Heart right ventricle (tissue), 16 donors: Measurements from ENCODE around the gene MRAS. TPM values are rescaled to one million over a fixed set of nuclear protein-coding genes. Genes with fewer than 3 reads are reported as not detected.

Experiments used
- ATAC-seq, 8 donors: fragments of 200-7000 bp; cut with Tn5 transposase; one replicate each; pipeline ENCODE4 v1.9.1; 2020; ENCODE audit warnings: mild to moderate bottlenecking in 8 of 8, moderate library complexity in 8 of 8, moderate number of reproducible peaks in 1 of 8
- DNase-seq, 2 donors: peaks; one replicate each; pipeline ENCODE4 v3.0.0-alpha.2; 2020
- H3K27ac ChIP-seq, 10 donors: fragments of 200-600 bp; sonication (generic) in 2 of 10; one replicate each; pipeline versions ENCODE4 v1.5.0 to v1.8.0; 2020 to 2022; ENCODE audit warnings: mild to moderate bottlenecking in 3 of 10
- H3K27me3 ChIP-seq, 7 donors: fragments of 200-600 bp; one replicate each; pipeline ENCODE4 v1.8.0; 2021 to 2022; ENCODE audit warnings: mild to moderate bottlenecking in 2 of 7
- H3K36me3 ChIP-seq, 9 donors: fragments of 200-600 bp; sonication (generic) in 1 of 9; one replicate each; pipeline versions ENCODE4 v1.5.0 to v1.8.0; 2020 to 2022; ENCODE audit warnings: mild to moderate bottlenecking in 2 of 9
- H3K4me1 ChIP-seq, 9 donors: fragments of 200-600 bp; sonication (generic) in 1 of 9; one replicate each; pipeline versions ENCODE4 v1.5.0 to v1.8.0; 2020 to 2022; ENCODE audit warnings: mild to moderate bottlenecking in 4 of 9
- H3K4me3 ChIP-seq, 10 donors: fragments of 200-600 bp; sonication (generic) in 2 of 10; one replicate each; pipeline versions ENCODE4 v1.5.0 to v1.8.0; 2020 to 2022; ENCODE audit warnings: mild to moderate bottlenecking in 7 of 10, moderate library complexity in 2 of 10
- H3K9me3 ChIP-seq, 11 donors: fragments of 200-600 bp in 10 of 11; sonication (generic) in 2 of 11; one replicate each; pipeline versions ENCODE4 v1.5.0 to v1.8.0; 2013 to 2022; ENCODE audit warnings: mild to moderate bottlenecking in 2 of 11, control low read depth in 1 of 11, moderate library complexity in 1 of 11
- CTCF ChIP-seq, 9 donors: fragments of 200-600 bp; sonication (generic) in 2 of 9; IDR thresholded peaks; one replicate each; pipeline versions ENCODE4 v1.5.0 to v1.8.0; 2021 to 2022; ENCODE audit warnings: antibody characterized with exemption in 9 of 9, mild to moderate bottlenecking in 5 of 9, moderate library complexity in 1 of 9
- WGBS, 2 donors: extraction: QIAGEN DNeasy Blood & Tissue Kit; methylation state at CpG; one replicate each; pipeline ENCODE4 v1.1.7; 2013; ENCODE audit warnings: inconsistent platforms in 1 of 2; 5-methylcytosine and 5-hydroxymethylcytosine counted together
- intact Hi-C, 10 donors: fragments of 100-400 bp; cut with DNase I; formaldehyde crosslinking; loops; one replicate each; pipeline versions ENCODE4 v1.11.1 to v1.14.2; 2022
- polyA plus RNA-seq, 2 donors: library from polyadenylated mRNA; stranded (reverse); fragments of 200-250 nt; gene quantifications; one replicate each; pipeline ENCODE4 v1.2.3, GENCODE V29; 2013
- total RNA-seq, 10 donors: library from RNA; stranded (reverse); fragmentation: NEBNext Ultra II Directional in 3 of 10; extraction: Animal tissue kit (Norgen Biotek cat#: 25700) in 3 of 10; gene quantifications; one replicate each; pipeline versions ENCODE4 v1.2.1 to v1.2.4, GENCODE V29; 2021 to 2023
- donor health status: Arrhythmogenic right ventricular cardiomyopathy.
- donor health status: ischemic (EF 13 %, LVEDD 7.1; RV severe dilation, severe dysfunction).
- donor health status: healthy with polysubstance abuse.
- donor health status: DM: no; HTN: yes; CAD: no.
- donor health status: DM: no; HTN: no; CAD: no.
- donor health status: ischemic (EF 25% LVEDD 6.9; RV normal size, moderate dysfunction).
- donor health status: ischemic (EF 25% LVEDD 5.7; RV mildly dilated, moderate dysfunction).
- donor health status: healthy.
- donor health status: DM: yes; HTN: yes; CAD: no.
- donor health status: Ischemic cardiomyopathy.
- donor health status: ischemic (EF 35%, LVEDD 5.7; RV mildly dilated, moderate dysfunction).
- donor health status: nonischemic (EF 11% LVEDD 7.7; RV severe dilation, severe dysfunction).
- donor health status: DM: yes; HTN: yes; CAD: no.
- donor health status: PGD.
- donor health status: ischemic (EF 29% LVEDD 5.4; RV normal size, mild dysfunction).
- donor health status: nonischemic (EF 23%, LVEDD 6.1; RV moderate dilation, normal function).

The MRAS gene
- total and polyA plus RNA-seq, 12 donors, result 78.6 to 381 (median 256) TPM

DNA sequence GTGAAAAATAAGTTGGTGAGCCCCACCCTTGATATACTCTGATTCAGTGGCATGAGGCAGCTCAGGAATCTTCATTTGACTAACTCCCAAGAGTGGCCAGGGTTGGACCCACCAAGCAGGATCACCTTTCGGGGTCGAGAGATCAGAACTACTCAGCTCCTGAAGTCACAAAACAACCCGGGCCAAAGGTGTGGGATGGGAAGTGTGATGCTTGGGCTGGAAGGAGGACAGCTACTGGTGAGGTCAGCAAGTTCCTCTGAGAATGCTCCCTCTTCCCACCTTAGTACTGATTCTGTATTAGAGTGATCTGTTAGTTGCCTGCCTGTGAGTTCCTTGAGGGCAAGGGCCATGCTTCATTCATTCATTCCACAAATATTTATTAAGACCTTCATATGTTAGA is 101.1 kb downstream of the MRAS start:
- TF ChIP-seq CTCF (IDR thresholded peaks at IDR 0.05), result no peak
- ATAC-seq (no peak), DNase-seq (no peak)
- no peaks in the 10 kb centered on the region for H3K27me3 ChIP-seq
- no peak overlapping the region for H3K4me3 ChIP-seq
- no peaks in the 10 kb centered on the region for H3K9me3 ChIP-seq
- intact Hi-C loops, result no loop called here
- 91 to 92% methylated on average over 3 of the region's 3 CpGs for WGBS, 2 donors
- no peak overlapping the region for H3K27ac ChIP-seq
- H3K36me3 ChIP-seq, result no peaks in the 10 kb centered on the region
- H3K4me1 ChIP-seq, result no peaks in the 10 kb centered on the region

GRCh38 chr3:138450181-138450580 is 101.8 kb downstream of the MRAS start:
- Histone ChIP-seq H3K36me3 (no peaks in the 10 kb centered on the region), H3K9me3 (no peaks in the 10 kb centered on the region), H3K4me1 (no peaks in the 10 kb centered on the region), H3K27ac (no peak overlapping the region), H3K27me3 (no peaks in the 10 kb centered on the region), H3K4me3 (no peak overlapping the region)
- 93 to 96% methylated on average over 7 of the region's 7 CpGs for WGBS, 2 donors
- DNase-seq (no peak), ATAC-seq (no peak)
- no peak for TF ChIP-seq CTCF (IDR thresholded peaks at IDR 0.05)
- intact Hi-C loops, result no loop called here

DNA sequence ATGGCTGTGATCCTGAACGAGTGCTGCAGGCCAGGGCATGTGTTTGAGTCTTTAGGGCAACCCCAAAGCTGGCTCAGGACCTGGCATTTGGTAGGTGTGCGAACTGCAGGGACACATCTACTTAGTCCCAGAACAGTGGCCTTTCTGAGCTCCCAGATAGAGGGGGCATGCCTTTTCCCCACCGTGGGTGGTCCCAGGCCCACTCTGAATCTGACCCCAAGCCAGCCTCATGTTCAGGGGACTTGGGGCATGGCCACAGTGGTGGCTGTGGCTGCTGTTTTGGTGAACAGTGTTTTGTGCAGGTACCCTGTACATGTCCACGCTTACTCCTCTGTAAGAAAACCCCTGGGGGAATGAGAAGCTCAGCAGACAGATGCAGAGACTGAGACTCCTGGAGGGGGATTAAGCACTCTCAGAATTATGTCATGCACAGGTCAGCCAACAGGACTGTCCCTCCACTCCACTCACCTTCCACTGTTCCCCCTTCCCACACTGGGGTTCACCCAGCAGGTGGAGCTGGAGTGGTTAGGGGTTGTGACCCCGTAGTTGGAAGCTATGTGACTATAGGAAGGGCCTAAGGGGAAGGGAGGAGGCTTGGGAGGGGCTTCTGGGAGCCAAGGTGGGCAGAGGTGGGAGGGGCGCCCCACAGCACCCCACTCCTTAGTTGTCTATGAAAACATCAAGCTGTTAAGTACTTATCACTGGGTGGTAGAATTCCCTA is 102.5 kb downstream of the MRAS start:
- Histone ChIP-seq H3K9me3 (no peaks in the 10 kb centered on the region), H3K27ac (no peak overlapping the region), H3K4me1 (no peaks in the 10 kb centered on the region), H3K36me3 (no peaks in the 10 kb centered on the region), H3K4me3 (no peak overlapping the region), H3K27me3 (no peaks in the 10 kb centered on the region)
- intact Hi-C loops, result no loop called here
- DNase-seq (no peak), ATAC-seq (peak in 1 of 8 donors; percentile 45)
- WGBS, 2 donors, result 79 to 83% methylated on average over 6 of the region's 6 CpGs
- TF ChIP-seq CTCF (IDR thresholded peaks at IDR 0.05), result no peak

DNA sequence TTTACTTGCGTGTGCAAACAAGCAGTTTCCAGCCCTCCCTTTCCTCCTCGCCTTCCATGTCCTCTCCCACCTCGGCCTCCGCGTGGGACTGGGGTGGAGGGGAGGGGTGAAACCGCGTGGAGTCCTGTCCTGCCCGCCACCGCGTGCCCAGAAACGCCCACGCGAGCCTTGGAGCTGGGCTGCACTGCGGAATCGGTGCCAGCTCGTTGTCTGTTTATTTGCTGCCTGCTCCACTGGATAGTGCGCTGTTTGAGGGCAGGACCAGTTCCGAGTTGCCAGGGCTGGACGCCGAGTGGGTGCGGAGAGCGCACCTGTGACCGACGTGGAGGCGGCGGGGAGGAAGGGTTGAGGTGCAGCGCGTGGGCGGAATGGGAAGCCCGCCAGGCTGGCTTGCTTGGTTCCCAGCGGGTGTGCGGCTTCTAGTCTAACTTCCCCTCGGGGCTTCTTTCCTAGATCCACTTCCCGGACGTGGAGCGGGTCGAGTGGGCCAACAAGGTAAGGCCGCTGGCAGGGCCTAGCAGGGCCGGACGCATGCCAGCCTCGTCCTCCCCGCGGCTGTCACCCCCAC is 103.3 kb downstream of the MRAS start:
- ATAC-seq (no peak), DNase-seq (no peak)
- TF ChIP-seq CTCF (IDR thresholded peaks at IDR 0.05), result no peak
- Histone ChIP-seq H3K4me3 (no peak overlapping the region), H3K27ac (no peak overlapping the region), H3K36me3 (no peaks in the 10 kb centered on the region), H3K9me3 (no peaks in the 10 kb centered on the region), H3K27me3 (no peaks in the 10 kb centered on the region), H3K4me1 (peaks cover 0 to 4% (median 0%) of the 10 kb centered on the region in 9 donors)
- intact Hi-C loops, result no loop called here
- 78 to 84% methylated on average over 43 of the region's 43 CpGs for WGBS, 2 donors
